Middle frontal gyrus (tissue), 1 donor: ENCODE results near the gene IPMK.
A peak's percentile ranks its signal among the peaks of the same experiment; 100 is the strongest.

Source experiments
- DNase-seq: peaks from one replicate; pipeline ENCODE4 v3.0.0-alpha.2; 2015; ENCODE audit warnings: low spot score; ENCODE audit errors: extremely low spot score

IPMK gene

DNA sequence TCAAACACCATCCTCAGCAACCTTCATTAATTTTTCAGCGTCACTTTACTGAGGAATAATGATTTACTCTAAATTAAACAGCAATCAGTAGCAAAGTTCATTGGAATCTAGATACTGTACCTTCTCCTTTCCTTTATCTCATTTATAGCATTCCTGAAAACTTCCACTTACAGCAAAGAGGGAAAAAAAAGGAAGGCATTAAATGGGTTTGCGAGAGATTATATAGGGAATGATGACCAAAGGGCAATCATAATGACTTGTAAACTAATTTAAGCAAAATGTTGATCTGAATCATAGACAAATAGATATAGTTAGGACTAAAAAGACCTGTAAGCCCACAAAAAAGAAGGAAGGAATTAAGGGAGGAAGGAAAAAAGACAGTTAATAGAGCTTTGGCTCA lies 42.0 kb downstream of the IPMK start:
- DNase-seq: no peak

DNA sequence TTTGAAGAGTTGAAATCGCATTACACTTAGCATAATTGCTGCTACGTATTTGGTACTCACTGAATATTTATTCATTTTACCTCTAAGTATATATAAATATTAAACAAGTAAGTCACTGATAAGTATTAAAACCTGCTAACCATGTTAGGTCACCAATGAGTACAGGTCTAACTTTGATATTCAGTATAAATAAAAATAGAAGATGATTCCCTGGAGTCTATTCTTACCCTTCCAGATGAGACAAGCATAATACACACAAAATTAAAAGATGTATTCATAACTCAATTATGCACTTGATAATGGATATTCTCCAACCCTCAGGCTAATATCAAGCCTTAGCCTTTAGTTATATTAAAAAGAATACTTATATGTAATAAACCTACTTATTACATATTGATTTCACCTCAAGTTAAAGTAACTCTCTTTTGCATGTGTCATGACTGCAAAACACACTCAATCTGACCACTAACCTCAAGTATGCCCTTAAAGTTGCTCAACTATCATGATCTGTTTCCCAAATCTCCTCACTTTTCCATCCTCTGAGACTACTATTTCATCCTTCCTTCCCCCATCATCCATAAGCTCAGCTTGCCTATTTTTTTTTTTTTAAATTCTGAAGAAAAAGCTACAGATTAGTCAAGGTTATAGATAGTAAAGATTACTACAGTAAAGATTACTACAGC lies 46.8 kb downstream of the IPMK start:
- DNase-seq: no peak

DNA sequence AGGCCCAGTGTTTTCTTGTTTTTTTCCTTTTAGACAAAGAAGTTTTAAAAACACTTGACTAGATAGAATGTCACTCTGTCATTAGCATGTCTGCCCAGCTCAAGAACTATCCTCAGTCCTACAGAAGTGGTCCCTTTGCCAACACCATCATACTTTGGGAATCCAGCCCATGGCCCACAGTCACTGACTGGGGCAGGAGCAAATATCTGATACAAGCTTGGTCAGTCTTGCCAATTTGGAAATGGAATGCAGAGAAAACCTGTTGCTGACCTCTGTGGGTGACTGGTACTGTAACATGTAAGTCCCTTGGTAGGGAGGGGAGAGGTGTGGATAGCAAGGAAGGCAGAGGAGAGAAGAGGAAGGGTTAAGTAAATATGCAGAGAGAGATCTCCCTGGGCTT lies 47.8 kb downstream of the IPMK start:
- DNase-seq: no peak

DNA sequence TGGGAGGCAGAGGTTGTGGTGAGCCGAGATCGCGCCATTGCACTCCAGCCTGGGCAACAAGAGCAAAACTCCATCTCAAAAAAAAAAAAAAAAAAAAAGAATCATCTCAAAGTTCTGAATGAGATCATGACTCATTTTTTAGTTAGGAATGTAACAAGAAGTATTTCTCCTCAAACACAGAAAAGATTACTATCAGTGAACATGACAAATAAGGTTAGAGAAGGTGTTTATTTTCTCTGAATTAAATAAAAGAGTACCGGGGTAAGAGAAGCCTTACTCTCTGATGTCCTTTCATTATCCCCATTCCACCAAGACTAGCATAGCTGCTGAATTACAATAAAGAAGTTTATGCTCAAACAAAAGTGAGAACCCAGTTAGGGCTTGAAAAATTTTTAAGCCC lies 50.1 kb downstream of the IPMK start:
- no peak for DNase-seq

DNA sequence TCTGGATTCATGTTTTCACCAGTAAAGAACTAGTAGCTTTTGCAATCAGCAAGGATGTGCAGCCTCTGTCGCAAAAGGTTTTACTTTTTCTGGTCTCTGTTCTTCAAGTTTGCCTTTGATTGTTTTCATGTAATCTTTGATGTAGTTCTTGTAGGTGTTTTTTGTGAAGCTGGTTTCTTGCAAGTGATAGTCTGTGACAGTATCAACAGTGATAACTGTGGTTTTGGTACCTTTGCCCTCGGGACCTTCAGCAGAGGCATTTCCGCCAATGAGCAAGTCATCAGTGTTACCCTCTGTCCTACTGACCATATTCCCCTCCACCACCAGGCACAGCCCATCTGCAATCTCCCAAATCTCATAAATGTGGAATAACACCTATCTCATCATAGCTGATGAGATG lies 55.1 kb downstream of the IPMK start:
- DNase-seq: no peak

DNA sequence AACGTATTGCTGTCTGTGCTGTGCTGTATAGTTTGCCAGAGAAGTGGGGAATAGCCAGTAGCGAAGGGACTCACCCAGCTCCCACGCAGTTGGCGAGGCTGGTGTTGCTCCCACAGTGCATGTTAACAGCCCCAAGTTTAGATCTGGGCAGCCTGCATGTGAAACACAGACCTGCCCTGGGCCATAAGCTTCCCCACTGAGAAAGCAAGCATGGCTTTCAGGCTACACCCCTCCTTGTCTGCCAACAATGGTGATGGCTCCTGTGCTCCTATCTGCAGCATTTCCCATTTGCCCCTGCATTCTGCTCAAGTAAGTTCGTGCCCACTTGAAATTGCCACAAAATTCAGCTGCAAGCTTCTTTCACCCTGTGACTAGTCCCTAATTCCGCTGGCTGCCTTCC lies 57.5 kb downstream of the IPMK start:
- no peak for DNase-seq

DNA sequence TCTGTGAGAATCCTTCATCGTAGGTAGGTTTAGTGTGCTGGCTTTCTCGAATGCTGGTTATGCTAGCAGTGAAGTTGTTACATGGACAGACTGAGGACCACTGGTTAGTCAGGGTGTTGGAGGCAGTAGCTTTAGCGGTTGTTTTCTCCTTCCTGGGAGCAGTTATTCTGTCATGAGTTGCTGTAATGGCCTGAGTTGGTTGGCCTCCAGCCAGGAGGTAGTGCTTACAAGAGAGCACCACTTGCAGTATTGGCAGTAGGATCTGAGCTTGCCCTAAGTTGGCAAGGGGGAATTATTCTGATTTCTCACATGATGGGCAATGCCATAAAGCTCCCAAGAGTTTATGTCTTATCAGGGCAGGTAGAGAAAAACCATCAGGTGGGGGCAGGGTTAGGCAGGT lies 58.0 kb downstream of the IPMK start:
- no peak for DNase-seq

DNA sequence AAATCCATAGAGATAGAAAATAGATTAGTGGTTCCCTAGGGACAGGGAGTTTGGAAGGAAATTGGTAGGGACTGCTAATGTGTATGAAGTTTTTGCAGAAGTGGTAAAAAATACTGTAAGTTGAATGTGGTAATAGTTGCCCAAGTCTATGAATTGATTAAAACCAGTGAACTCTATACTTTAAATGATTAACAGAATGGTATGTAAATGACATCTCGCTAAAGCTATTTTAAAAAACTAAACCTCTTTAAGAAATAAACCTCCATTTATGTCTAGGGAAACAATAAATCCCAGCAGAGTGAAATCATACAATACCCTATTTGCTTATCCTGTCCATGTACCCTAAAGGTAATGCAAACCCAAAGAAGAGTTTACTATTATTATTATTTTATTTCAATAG lies 61.4 kb downstream of the IPMK start:
- DNase-seq: no peak

DNA sequence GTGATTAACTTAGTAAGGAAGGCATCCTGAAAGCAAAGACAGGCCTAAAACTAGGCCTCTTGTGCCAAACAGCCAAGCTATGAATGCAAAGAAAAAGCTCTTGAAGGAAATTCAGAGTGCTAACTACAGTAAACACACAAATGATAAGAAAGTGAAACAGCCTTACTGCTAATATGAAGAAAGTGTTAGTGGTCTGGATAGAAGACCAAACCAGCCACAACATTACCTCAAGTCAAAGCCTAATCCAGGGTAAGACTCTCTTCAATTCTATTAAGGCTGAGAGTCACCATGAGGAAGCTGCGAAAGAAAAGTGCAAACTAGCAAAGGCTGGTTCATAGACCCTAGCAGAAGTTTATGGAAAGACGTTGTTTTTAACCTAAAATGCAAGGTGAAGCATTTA lies 66.0 kb downstream of the IPMK start:
- DNase-seq: no peak

DNA sequence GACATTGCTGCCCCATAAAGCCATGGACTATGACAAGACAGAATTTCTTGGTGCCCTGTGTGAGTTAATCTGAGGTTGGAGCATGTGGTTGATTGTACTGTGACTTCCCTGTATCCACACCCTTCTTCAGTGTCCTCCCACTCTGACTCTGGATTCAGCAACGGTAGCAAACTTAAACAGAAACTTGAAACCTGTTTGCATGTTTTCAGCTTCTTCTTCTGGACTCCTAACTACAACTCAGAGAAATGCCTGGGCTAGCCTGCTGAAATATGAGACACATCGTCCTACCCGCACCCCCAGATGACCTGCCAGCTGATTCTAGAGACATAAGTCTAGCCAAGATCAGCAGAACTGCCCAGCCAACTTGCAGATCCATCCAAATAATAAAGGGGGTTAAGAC lies 78.4 kb downstream of the IPMK start:
- DNase-seq: no peak

DNA sequence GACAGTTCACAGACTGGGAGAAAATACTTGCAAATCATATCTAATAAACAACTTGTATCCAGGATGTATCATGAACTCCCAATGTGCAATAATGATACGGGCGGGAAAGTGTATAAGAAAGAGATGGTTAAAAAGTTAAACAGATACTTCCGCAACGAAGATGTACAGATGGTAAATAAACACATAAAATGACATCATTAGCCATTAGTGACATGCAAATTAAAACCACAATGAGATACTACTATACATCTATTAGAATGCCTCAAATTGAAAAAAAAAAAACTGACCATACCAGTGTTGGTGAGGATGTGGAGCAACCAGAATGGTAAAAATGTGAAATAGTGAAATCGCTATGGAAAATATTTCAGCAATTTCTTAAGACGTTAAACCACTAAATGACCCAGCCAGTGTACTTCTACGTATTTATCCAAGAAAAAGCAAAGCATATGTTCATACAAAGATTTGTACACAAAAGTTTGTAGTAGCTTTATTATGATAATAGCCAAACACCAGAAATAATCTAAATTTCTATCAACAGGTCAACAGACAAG lies 83.5 kb downstream of the IPMK start:
- no peak for DNase-seq

DNA sequence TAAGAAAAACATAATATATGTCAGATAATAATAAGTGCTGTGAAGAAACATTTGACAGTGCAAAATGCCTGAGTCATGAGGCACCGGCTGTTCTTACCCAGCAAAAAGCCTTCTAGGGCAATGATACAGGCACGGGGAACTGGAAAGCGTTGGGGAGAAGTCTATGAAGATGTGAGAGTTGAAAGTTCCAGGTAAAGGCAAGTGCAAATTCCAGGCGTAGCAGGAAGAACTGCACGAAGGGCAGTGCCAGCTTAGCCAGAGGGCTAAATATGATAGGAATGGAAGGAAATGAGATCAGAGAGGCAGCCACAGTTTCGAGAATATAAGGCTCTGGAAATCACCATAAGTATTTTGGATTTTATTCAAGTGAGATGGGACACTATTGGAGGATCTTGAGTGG lies 87.0 kb downstream of the IPMK start:
- DNase-seq: no peak

DNA sequence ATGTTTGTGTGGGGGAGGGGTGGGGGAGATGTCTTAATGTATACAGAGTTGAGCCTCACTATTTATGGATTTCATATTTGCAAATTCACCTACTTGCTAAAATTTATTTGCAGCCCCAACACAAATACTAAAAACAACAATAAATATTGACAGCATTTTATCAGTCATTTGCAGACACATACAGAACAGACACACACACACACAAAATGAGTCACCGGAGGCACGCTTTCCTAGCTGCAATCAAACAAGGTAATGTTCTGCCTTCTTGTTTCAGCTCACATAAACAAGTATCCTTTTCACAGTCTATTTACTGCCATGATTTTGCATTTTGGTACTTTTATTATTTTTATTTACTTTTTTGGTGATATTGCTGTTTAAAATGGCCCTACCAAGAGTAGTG lies 88.5 kb downstream of the IPMK start:
- DNase-seq: no peak

DNA sequence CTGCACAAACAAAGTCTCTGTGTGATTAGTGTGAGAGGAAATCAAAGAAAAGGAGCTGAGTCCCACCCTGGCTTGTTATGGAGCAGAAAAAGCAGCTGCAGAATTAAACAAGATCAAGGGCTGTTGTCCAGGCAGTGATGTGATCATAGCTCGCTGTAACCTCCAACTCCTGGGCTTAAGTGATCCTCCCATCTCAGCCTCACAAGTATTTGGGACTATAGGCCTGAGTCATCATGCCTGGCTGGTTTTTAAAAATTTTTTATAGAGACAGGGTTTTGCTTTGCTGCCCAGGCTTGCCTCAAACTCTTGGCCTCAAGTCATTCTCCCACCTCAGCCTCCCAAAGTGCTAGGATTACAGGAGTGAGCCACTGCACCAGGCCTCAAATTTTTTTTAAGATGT lies 88.9 kb downstream of the IPMK start:
- DNase-seq: no peak

DNA sequence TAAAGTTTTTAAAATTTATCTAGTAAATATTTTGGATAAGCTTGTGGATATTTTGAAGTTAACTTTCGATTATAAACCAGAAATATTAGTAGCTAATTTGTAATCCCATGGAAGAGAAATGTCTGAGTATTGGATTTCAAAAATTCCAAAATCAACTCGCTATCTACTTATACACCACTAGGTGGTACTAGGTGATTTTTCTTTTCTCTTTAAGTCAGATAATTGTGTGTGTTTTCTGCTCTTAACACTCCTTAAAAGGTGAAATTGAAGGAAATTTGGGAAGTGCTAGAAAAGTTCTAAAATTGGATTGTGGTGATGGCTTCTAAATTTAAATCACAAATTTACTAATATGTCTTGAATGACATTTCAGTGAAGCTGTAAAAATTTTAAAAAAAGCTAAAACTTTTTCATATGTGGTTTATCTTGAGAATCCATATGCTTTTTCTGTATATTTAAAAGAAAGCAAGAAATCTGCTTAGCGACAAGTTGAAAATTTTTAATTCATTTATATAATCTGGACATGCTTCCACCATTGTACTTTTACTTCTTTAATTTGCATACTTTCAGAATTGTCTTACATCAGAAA lies 90.2 kb downstream of the IPMK start:
- peak; percentile 27 for DNase-seq

DNA sequence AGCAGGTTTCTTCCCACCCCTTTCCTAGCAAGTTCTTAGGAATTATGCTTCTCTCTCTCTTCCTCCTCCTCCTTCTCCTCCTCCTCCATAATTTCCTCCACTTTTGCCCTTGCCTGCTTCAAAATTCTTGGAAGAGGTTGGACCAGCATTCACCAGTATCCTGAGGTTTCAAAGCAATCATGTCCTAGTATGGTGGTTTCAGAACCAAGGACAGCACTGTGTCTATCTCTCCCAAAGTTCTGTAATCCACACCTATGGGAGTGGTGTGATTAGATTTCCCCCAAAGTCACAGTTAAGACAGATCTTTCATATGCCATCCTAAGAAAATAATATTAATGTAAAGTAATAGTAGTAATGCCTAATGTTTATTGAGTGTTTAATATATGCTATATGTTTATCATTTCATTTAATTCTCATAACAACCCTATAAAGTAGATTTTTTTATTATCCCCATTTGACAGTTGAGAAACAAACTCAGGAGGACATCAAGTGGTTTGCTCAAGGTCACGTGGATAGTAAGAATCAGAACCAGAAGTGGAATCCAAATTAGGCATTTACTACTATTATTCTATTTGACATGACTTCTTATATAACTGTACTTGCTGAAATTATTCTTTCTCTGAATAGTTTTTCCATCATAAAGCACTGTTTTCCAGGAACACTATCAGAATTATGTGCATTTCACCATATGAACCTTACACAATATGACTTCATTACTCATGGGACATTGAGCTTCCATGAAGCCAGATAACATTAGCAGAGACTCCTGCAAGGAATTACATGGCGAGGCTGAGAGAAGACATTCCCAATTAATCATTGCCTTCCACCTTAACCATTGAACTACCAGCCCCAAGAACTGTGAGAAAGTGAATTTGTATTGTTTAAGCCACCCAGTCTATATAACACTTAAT lies 91.4 kb downstream of the IPMK start:
- DNase-seq: no peak

DNA sequence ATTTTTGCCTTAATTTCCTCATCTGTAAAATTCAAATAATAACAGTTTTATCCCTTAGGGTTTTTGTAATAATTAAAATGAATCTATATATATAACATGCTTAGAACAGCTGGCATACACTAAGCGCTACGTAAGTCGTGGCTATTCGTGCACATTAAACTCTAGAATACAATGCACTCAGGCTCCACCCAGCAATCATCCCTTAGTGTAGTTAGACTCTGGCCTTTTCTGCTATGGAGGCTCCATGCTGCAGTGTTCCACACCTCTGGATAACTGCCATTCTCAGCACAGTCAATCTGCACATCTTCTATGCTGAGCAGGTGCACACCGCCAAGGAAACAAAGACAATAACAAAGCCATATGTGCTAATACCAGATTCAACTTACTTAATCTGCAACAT lies 92.9 kb downstream of the IPMK start:
- DNase-seq: no peak

DNA sequence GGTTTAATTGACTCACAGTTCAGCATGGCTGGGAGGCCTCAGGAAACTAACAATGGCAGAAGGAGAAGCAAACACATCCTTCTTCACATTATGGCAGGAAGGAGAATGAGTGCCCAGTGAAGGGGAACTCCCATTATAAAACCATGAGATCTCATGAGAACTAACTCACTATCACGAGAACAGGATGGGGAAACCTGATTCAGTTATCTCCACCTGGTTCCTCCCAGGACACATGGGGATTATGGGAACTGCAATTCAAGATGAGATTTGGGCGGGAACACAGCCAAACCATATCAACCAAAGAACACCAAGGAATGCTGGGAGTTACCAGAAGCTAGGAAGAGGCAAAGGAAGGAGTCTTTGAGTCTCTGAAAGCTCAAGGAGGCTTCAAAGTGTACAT lies 94.3 kb downstream of the IPMK start:
- DNase-seq: no peak

DNA sequence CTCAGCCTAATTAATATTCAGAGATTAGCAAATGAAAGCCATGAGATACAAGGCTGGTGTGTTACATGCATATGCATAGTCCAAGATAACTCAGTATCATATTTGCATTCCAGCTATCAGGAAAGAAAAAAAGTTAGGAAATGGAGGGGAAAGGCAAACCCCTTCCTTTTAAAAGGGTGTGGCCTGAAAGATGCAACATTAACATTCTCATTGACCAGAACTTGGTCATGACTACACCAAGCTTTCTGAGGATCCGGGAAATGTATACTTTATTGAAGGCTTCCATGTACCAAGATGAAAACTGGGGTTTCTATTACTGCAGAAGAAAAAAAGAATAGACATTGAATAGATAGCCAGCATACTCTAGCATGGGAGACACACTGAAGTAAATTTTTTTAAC lies 96.5 kb downstream of the IPMK start:
- no peak for DNase-seq

DNA sequence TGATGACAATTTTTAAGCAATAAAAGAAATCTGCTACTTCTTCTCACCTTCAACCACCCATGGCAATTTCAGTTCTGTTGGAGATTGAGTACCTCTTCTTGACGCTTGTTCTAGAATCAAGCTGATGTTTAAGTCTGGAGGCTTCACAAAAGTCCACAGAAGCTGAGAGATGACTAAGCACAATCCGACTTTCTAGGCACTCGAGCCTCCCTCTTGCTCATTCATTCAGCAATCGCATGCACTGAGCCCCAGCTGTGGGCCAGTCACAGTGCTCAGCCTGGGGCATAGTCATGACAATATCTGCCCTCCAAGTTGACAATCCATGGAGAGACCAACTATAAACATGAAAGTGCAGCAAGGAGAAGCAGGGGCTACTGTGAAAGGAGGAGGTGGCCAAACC lies 103.2 kb downstream of the IPMK start:
- no peak for DNase-seq

DNA sequence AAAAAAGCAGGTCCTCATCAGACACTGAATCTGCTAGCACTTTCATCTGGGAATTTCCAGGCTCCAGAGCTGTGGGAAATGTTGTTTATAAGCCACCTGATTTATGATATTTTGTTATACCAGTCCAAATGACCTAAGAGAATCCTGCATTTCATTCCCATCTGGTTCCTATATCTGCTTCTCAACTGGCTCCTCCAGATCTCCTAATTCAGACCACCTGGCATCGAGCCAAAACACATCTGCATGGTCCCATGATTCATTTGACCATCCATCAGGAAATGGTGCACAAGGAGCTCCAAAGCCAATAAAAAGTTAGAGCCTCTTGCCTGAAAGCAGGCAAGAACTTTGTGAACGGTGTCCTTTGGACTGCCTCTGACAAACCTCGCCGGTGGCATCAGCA lies 108.9 kb downstream of the IPMK start:
- no peak for DNase-seq

DNA sequence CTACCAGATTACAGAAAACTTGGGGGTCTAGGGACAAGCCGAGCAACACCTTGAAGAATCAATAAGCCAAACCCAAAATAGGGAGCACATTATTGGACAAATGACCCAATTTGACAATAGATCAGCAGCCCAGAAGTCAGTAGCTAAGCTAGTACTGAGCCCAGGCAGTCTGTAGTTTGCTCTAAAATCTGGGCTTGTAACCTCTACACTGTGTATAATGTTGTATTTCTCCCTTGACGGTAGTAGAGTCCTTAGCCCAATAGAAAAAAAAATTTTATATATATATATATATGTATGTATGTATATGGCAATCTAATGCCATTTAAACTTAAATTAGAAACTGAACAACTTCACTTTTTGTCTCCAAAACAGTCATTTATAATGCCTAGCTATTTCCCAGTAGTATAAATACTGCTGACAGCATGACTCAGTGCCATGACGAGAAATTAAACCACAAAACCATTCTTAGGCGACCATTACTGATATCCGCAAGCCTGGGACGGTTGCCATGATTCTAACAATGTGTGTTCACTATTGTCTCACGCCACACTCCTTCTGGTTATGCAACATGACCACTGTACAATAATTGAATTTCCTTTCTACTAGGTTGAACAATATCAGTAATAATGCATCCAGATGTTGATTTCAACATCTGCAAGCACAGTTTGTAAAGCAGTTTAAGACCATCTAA lies 110.5 kb downstream of the IPMK start:
- no peak for DNase-seq
